ENCODE data around the gene GNAI3.

The GNAI3 gene

DNA sequence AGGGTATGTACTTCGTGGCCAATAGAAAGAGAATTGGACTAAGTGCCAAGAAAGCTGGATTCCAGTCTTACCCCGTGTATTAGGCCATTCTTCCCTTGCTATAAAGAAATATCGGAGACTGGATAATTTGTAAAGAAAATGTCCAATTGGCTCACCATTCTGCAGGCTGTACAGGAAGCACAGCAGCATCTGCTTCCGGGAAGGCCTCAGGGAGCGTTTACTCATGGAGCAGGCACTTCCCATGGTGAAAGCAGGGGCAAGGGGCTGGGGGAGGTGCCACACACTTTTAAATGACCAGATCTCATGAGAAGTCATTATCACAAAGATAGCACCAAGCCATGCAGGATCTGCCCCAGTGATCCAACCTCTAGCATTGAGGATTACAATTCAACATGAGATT lies 31.1 kb upstream of the GNAI3 start:
- H3K4me3 ChIP-seq (ENCODE audit: insufficient read depth in 1 of 2, low read depth in 1 of 2, low read length in 2 of 2) = no peak overlapping the region
- no peak overlapping the region for H3K4ac ChIP-seq (ENCODE audit: low read depth in 1 of 2, low read length in 2 of 2)
- H3K14ac ChIP-seq (ENCODE audit: low read length in 2 of 2) = no peak overlapping the region
- DNase-seq = no peak
- H2AFZ ChIP-seq (ENCODE audit: low read depth, low read length) = no peak overlapping the region
- H3K4me2 ChIP-seq (ENCODE audit: low read length, poor library complexity, severe bottlenecking) = no peak overlapping the region
- no peak overlapping the region for H2AK5ac ChIP-seq (ENCODE audit: low read length, severe bottlenecking)
- peaks cover 11 to 22% of the 10 kb centered on the region in 2 experiments for H3K27me3 ChIP-seq (ENCODE audit: control insufficient read depth in 1 of 2, insufficient read depth in 1 of 2, low read length in 2 of 2)
- H3K23ac ChIP-seq (ENCODE audit: low read length in 2 of 2) = no peak overlapping the region
- H3K9ac ChIP-seq (ENCODE audit: low read length) = no peak overlapping the region
- H2BK5ac ChIP-seq (ENCODE audit: low read depth, low read length, poor library complexity, severe bottlenecking) = no peak overlapping the region
- H4K91ac ChIP-seq (ENCODE audit: low read length) = no peak overlapping the region
- H4K8ac ChIP-seq (ENCODE audit: low read length) = no peak overlapping the region
- H3K4me1 ChIP-seq (ENCODE audit: control insufficient read depth, insufficient read depth, low read depth, low read length) = peaks cover 6% of the 10 kb centered on the region
- H3K36me3 ChIP-seq (ENCODE audit: control insufficient read depth in 1 of 2, insufficient read depth in 2 of 2, low read depth in 1 of 2, low read length in 2 of 2) = no peaks in the 10 kb centered on the region
- H2BK120ac ChIP-seq (ENCODE audit: low read depth, low read length) = no peak overlapping the region
- no peak overlapping the region for H2BK12ac ChIP-seq (ENCODE audit: low read length in 2 of 2)
- H3K9me3 ChIP-seq (ENCODE audit: control insufficient read depth, low read length) = no peaks in the 10 kb centered on the region
- H3K27ac ChIP-seq (ENCODE audit: low read length, poor library complexity, severe bottlenecking) = no peak overlapping the region
- H3K18ac ChIP-seq (ENCODE audit: low read depth in 1 of 2, low read length in 2 of 2) = no peak overlapping the region
- no peak overlapping the region for H2BK15ac ChIP-seq (ENCODE audit: low read depth, poor library complexity, severe bottlenecking)
- 87% methylated on average over 5 of the region's 5 CpGs for WGBS
- no peaks in the 10 kb centered on the region for H3K79me1 ChIP-seq (replicated peaks; ENCODE audit: low read length, poor library complexity, severe bottlenecking)

GRCh38 chr1:109521002-109521951 lies 27.1 kb upstream of the GNAI3 start:
- peaks cover 6% of the 10 kb centered on the region for H3K4me1 ChIP-seq (ENCODE audit: control insufficient read depth, insufficient read depth, low read depth, low read length)
- H2BK12ac ChIP-seq (ENCODE audit: low read length in 2 of 2) = no peak overlapping the region
- H2AFZ ChIP-seq (ENCODE audit: low read depth, low read length) = no peak overlapping the region
- H3K36me3 ChIP-seq (ENCODE audit: control insufficient read depth in 1 of 2, insufficient read depth in 2 of 2, low read depth in 1 of 2, low read length in 2 of 2) = no peaks in the 10 kb centered on the region
- DNase-seq = peak; percentile 13
- 63% methylated on average over 14 of the region's 14 CpGs for WGBS
- no peak overlapping the region for H2BK120ac ChIP-seq (ENCODE audit: low read depth, low read length)
- H3K4ac ChIP-seq (ENCODE audit: low read depth in 1 of 2, low read length in 2 of 2) = no peak overlapping the region
- no peak overlapping the region for H2AK5ac ChIP-seq (ENCODE audit: low read length, severe bottlenecking)
- H3K79me1 ChIP-seq (replicated peaks; ENCODE audit: low read length, poor library complexity, severe bottlenecking) = no peaks in the 10 kb centered on the region
- no peak overlapping the region for H2BK5ac ChIP-seq (ENCODE audit: low read depth, low read length, poor library complexity, severe bottlenecking)
- no peak overlapping the region for H3K18ac ChIP-seq (ENCODE audit: low read depth in 1 of 2, low read length in 2 of 2)
- H3K9ac ChIP-seq (ENCODE audit: low read length) = no peak overlapping the region
- H3K27me3 ChIP-seq (ENCODE audit: control insufficient read depth in 1 of 2, insufficient read depth in 1 of 2, low read length in 2 of 2) = peaks cover 18 to 31% of the 10 kb centered on the region in 2 experiments
- no peak overlapping the region for H3K4me2 ChIP-seq (ENCODE audit: low read length, poor library complexity, severe bottlenecking)
- no peak overlapping the region for H3K23ac ChIP-seq (ENCODE audit: low read length in 2 of 2)
- H3K14ac ChIP-seq (ENCODE audit: low read length in 2 of 2) = peak overlapping the region in 1 of 2 experiments; percentile 28
- no peak overlapping the region for H3K4me3 ChIP-seq (ENCODE audit: insufficient read depth in 1 of 2, low read depth in 1 of 2, low read length in 2 of 2)
- H3K9me3 ChIP-seq (ENCODE audit: control insufficient read depth, low read length) = no peaks in the 10 kb centered on the region
- no peak overlapping the region for H4K91ac ChIP-seq (ENCODE audit: low read length)
- H3K27ac ChIP-seq (ENCODE audit: low read length, poor library complexity, severe bottlenecking) = no peak overlapping the region
- H2BK15ac ChIP-seq (ENCODE audit: low read depth, poor library complexity, severe bottlenecking) = no peak overlapping the region
- H4K8ac ChIP-seq (ENCODE audit: low read length) = no peak overlapping the region

DNA sequence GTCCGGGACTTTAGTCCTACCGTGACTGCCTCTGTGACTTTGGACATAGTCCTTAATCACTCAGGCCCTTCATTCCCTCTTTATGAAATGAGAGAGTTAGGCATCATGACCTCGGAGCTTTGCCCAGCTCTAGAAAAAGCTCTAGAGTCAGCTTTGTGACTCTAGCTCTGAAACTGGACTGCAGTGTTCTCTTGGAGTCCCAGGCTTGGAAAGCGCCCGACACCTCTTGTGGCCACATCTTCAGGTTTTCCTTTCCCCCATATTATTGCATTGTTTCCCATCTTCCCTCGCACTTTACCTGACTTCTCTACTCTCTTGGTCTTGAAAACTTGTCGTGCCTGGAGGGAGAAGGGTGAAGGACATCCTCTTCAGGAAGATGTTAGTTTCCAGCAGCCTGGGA lies 26.4 kb upstream of the GNAI3 start:
- no peak overlapping the region for H4K8ac ChIP-seq (ENCODE audit: low read length)
- no peaks in the 10 kb centered on the region for H3K79me1 ChIP-seq (replicated peaks; ENCODE audit: low read length, poor library complexity, severe bottlenecking)
- no peak overlapping the region for H2BK12ac ChIP-seq (ENCODE audit: low read length in 2 of 2)
- peaks cover 23 to 33% of the 10 kb centered on the region in 2 experiments for H3K27me3 ChIP-seq (ENCODE audit: control insufficient read depth in 1 of 2, insufficient read depth in 1 of 2, low read length in 2 of 2)
- H3K9me3 ChIP-seq (ENCODE audit: control insufficient read depth, low read length) = no peaks in the 10 kb centered on the region
- H3K23ac ChIP-seq (ENCODE audit: low read length in 2 of 2) = no peak overlapping the region
- H2BK15ac ChIP-seq (ENCODE audit: low read depth, poor library complexity, severe bottlenecking) = no peak overlapping the region
- H4K91ac ChIP-seq (ENCODE audit: low read length) = no peak overlapping the region
- H3K9ac ChIP-seq (ENCODE audit: low read length) = no peak overlapping the region
- H2BK120ac ChIP-seq (ENCODE audit: low read depth, low read length) = no peak overlapping the region
- H3K4me3 ChIP-seq (ENCODE audit: insufficient read depth in 1 of 2, low read depth in 1 of 2, low read length in 2 of 2) = no peak overlapping the region
- H2AFZ ChIP-seq (ENCODE audit: low read depth, low read length) = no peak overlapping the region
- H3K4ac ChIP-seq (ENCODE audit: low read depth in 1 of 2, low read length in 2 of 2) = no peak overlapping the region
- 96% methylated on average over 6 of the region's 7 CpGs for WGBS
- no peak for DNase-seq
- peaks cover 4% of the 10 kb centered on the region for H3K4me1 ChIP-seq (ENCODE audit: control insufficient read depth, insufficient read depth, low read depth, low read length)
- H3K18ac ChIP-seq (ENCODE audit: low read depth in 1 of 2, low read length in 2 of 2) = no peak overlapping the region
- no peaks in the 10 kb centered on the region for H3K36me3 ChIP-seq (ENCODE audit: control insufficient read depth in 1 of 2, insufficient read depth in 2 of 2, low read depth in 1 of 2, low read length in 2 of 2)
- no peak overlapping the region for H3K27ac ChIP-seq (ENCODE audit: low read length, poor library complexity, severe bottlenecking)
- no peak overlapping the region for H2AK5ac ChIP-seq (ENCODE audit: low read length, severe bottlenecking)
- H2BK5ac ChIP-seq (ENCODE audit: low read depth, low read length, poor library complexity, severe bottlenecking) = no peak overlapping the region
- no peak overlapping the region for H3K4me2 ChIP-seq (ENCODE audit: low read length, poor library complexity, severe bottlenecking)
- H3K14ac ChIP-seq (ENCODE audit: low read length in 2 of 2) = no peak overlapping the region

DNA sequence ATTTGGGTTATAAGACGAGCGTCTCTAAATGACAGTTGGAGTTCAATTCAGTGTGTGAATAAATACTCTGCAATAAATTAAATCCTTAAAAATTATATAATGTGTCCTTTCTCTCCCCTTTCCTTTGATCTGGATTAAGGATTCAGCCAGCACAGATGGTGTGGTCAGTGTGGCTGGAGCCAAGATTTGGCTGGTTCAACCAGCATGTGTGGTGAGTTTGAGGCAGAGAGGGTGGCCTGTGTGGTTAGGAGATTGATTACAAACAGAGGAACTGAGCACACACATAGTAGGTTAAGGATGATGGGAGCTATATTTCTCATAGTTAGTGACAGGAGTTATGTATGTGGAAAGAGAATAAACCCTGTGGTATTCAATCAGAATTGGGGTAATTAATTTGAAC lies 24.7 kb upstream of the GNAI3 start:
- Histone ChIP-seq H3K4me3 (ENCODE audit: insufficient read depth in 1 of 2, low read depth in 1 of 2, low read length in 2 of 2) (no peak overlapping the region), H3K23ac (ENCODE audit: low read length in 2 of 2) (no peak overlapping the region), H3K18ac (ENCODE audit: low read depth in 1 of 2, low read length in 2 of 2) (no peak overlapping the region), H2BK120ac (ENCODE audit: low read depth, low read length) (no peak overlapping the region), H3K4me2 (ENCODE audit: low read length, poor library complexity, severe bottlenecking) (no peak overlapping the region), H3K27me3 (ENCODE audit: control insufficient read depth in 1 of 2, insufficient read depth in 1 of 2, low read length in 2 of 2) (peaks cover 33 to 47% of the 10 kb centered on the region in 2 experiments), H3K4ac (ENCODE audit: low read depth in 1 of 2, low read length in 2 of 2) (no peak overlapping the region), H3K4me1 (ENCODE audit: control insufficient read depth, insufficient read depth, low read depth, low read length) (peaks cover 4% of the 10 kb centered on the region), H2AK5ac (ENCODE audit: low read length, severe bottlenecking) (no peak overlapping the region), H4K91ac (ENCODE audit: low read length) (peak overlapping the region; percentile 45), H2BK15ac (ENCODE audit: low read depth, poor library complexity, severe bottlenecking) (no peak overlapping the region), H3K79me1 (replicated peaks; ENCODE audit: low read length, poor library complexity, severe bottlenecking) (no peaks in the 10 kb centered on the region), H4K8ac (ENCODE audit: low read length) (no peak overlapping the region), H2BK12ac (ENCODE audit: low read length in 2 of 2) (no peak overlapping the region), H2AFZ (ENCODE audit: low read depth, low read length) (no peak overlapping the region), H2BK5ac (ENCODE audit: low read depth, low read length, poor library complexity, severe bottlenecking) (no peak overlapping the region), H3K9me3 (ENCODE audit: control insufficient read depth, low read length) (no peaks in the 10 kb centered on the region), H3K36me3 (ENCODE audit: control insufficient read depth in 1 of 2, insufficient read depth in 2 of 2, low read depth in 1 of 2, low read length in 2 of 2) (no peaks in the 10 kb centered on the region), H3K14ac (ENCODE audit: low read length in 2 of 2) (peak overlapping the region in 1 of 2 experiments; percentile 56), H3K27ac (ENCODE audit: low read length, poor library complexity, severe bottlenecking) (no peak overlapping the region), H3K9ac (ENCODE audit: low read length) (no peak overlapping the region)
- DNase-seq = no peak
- WGBS = no CpG with 5 or more reads among the region's 2 CpGs
